ENCODE measurements around the gene MAD1L1. TPM values are rescaled to one million over a fixed set of nuclear protein-coding genes. Genes with fewer than 3 reads are reported as not detected.

The MAD1L1 gene
- total and polyA plus RNA-seq, 2 of the 8 experiments (the other 6 are each of a cell fraction or from before 2014, with no cell fraction given), result 40.4 to 44.6 TPM

DNA sequence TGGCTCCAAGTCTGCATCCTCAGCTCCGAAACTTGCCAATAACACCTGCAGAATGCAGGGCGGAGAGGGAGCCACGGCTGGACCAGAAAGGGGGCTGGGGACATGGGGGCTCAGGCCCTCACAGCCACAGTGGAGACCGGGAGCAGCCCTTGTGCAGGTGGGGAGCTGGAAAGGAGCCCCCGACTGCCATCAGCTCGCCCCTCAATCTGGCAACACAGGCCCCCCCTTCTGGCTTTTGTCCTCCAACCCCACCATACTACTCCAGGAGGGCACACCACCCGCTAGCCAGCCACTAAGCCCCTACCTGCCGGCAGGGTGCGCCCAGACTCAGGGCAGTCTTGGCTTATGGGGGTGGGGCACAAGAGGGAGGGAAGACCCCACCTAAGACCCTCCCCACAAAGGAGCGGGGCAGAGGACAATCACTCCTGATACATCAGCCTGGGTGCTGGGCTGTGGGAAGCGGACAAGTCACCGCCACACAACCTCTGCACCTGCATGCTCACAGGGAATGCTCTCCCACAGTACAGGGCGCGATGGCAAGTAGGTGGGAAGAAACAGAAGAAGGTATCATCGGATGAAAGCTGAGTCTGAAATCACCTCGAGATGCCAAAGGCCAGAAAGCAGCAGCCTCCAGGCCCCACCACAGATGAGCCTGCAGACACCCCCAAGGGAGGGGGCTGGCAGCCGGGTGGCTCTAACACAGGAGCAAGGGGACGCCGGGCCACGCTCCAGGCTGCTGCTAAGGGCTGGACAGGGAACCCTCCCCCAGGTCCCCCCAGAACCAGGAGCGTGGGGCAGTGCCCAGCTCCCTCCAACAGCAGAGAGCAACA lies 297.4 kb downstream of the MAD1L1 start:
- Histone ChIP-seq H3K36me3 (ENCODE audit: control insufficient read depth in 2 of 4, insufficient read depth in 4 of 4, low read length in 3 of 4) (peaks cover 0 to 3% (median 0%) of the 10 kb centered on the region in 4 experiments; a peak in 2 of 8 replicates), H4K20me1 (replicated peaks in 1 of 2; ENCODE audit: control insufficient read depth in 1 of 2, insufficient read depth in 2 of 2, low read length in 2 of 2) (no peaks in the 10 kb centered on the region), H3K23me2 (ENCODE audit: low read depth, low read length) (no peaks in the 10 kb centered on the region), H4K5ac (ENCODE audit: insufficient read length, low read depth, low read length) (no peak overlapping the region), H4K91ac (replicated peaks; ENCODE audit: insufficient read length, low read length) (no peak overlapping the region), H3K14ac (ENCODE audit: insufficient read length) (no peak overlapping the region), H3K4me3 (ENCODE audit: extremely low read depth in 1 of 4, insufficient read depth in 2 of 4, low read depth in 3 of 4, low read length in 4 of 4) (no peak overlapping the region), H3K4me2 (ENCODE audit: insufficient read depth in 1 of 2, low read depth in 2 of 2, low read length in 2 of 2) (no peak overlapping the region), H3K27me3 (replicated peaks in 1 of 4; ENCODE audit: control insufficient read depth in 3 of 4, extremely low read depth in 1 of 4, insufficient read depth in 3 of 4, low read length in 3 of 4) (no peaks in the 10 kb centered on the region), H2AFZ (ENCODE audit: low read length) (no peak overlapping the region), H3K4me1 (replicated peaks in 1 of 4; ENCODE audit: control insufficient read depth in 3 of 4, insufficient read depth in 4 of 4, low read length in 3 of 4) (no peaks in the 10 kb centered on the region), H2BK12ac (ENCODE audit: low read depth, low read length) (no peak overlapping the region), H2BK15ac (ENCODE audit: low read length) (no peak overlapping the region), H3K27ac (ENCODE audit: low read depth, low read length) (no peak overlapping the region), H3K79me1 (ENCODE audit: low read depth, low read length) (no peaks in the 10 kb centered on the region; the same call in 1 of the 2 replicates), H2AK5ac (ENCODE audit: low read depth, low read length) (no peak overlapping the region), H2BK20ac (ENCODE audit: low read length) (no peak overlapping the region), H3K9ac (replicated peaks in 1 of 4; ENCODE audit: extremely low read depth in 1 of 4, low read depth in 3 of 4, low read length in 3 of 4) (no peak overlapping the region), H4K8ac (ENCODE audit: extremely low read depth, insufficient read depth, low read length) (no peak overlapping the region), H2BK120ac (replicated peaks; ENCODE audit: low read depth, low read length) (no peak overlapping the region), H3K23ac (ENCODE audit: insufficient read length) (no peak overlapping the region), H3K79me2 (ENCODE audit: control insufficient read depth in 1 of 2, insufficient read depth in 2 of 2, low read length in 2 of 2) (no peaks in the 10 kb centered on the region; a peak in 1 of 4 replicates), H3K4ac (replicated peaks; ENCODE audit: insufficient read length, low read depth, low read length) (no peak overlapping the region), H2BK5ac (ENCODE audit: low read depth, low read length) (no peak overlapping the region; the same call in 1 of the 2 replicates), H3K56ac (replicated peaks; ENCODE audit: insufficient read length, low read depth, low read length) (no peak overlapping the region), H3K18ac (ENCODE audit: extremely low read depth, low read length) (no peak overlapping the region), H3K9me3 (ENCODE audit: insufficient read depth in 2 of 2, low read depth in 1 of 2, low read length in 1 of 2) (peaks cover 4 to 32% of the 10 kb centered on the region in 2 experiments)
- DNase-seq (ENCODE audit: low read depth in 1 of 2, low spot score in 2 of 2) (no peak), FAIRE-seq (no peak)
- WGBS, 2 experiments (ENCODE audit: extremely low coverage in 1 of 2, insufficient coverage in 1 of 2, insufficient read length in 1 of 2, insufficient replicate concordance in 2 of 2, low coverage in 1 of 2, low lambda C conversion rate in 2 of 2, missing lambda C conversion rate in 1 of 2), result 93% methylated on average over 19 of the region's 21 CpGs; no CpG with 5 or more reads in 1 of the 2 experiments
- CTCF ChIA-PET (ENCODE audit: partially characterized antibody), result interaction anchor here (1.4 to 1.7 kb wide), 2 partner anchors 43 to 52 kb away, joined by 3 read pairs; no protein-coding TSS in a partner anchor
- POLR2A ChIA-PET (ENCODE audit: partially characterized antibody), result no interaction called here
- TF ChIP-seq SP2 (IDR thresholded peaks at IDR 0.05; ENCODE audit: low read length) (no peak), KDM1A (IDR thresholded peaks at IDR 0.05; ENCODE audit: borderline replicate concordance, low read length) (no peak), TCF12 (IDR thresholded peaks at IDR 0.05; ENCODE audit: low read depth, low read length) (no peak), NRF1 (IDR thresholded peaks at IDR 0.05; ENCODE audit: low read depth, low read length) (no peak), HDAC6 (IDR thresholded peaks at IDR 0.05; ENCODE audit: low read depth, low read length) (no peak)
